ENCODE data around the gene DIAPH2.

DNA sequence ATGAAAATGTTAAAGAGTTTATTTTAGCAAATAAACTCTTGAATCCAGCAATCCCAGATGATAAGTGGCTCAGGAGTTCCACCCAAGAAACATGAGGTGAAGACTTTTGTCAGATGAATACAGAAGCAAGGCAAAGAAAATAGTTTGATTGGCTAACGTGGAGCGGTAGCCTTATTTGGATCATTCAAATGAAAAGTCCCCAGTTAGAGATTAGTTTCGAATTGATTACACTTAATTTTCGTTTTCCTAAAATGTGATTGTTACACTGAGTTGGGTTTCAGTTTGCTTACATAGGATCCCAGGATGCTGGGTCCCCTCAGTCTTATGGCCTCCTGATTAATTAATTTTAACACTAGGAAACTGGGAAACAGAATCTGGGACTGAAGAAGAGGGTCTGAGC is 122.7 kb downstream of the DIAPH2 start:
- TF ChIP-seq, protein P1, sequence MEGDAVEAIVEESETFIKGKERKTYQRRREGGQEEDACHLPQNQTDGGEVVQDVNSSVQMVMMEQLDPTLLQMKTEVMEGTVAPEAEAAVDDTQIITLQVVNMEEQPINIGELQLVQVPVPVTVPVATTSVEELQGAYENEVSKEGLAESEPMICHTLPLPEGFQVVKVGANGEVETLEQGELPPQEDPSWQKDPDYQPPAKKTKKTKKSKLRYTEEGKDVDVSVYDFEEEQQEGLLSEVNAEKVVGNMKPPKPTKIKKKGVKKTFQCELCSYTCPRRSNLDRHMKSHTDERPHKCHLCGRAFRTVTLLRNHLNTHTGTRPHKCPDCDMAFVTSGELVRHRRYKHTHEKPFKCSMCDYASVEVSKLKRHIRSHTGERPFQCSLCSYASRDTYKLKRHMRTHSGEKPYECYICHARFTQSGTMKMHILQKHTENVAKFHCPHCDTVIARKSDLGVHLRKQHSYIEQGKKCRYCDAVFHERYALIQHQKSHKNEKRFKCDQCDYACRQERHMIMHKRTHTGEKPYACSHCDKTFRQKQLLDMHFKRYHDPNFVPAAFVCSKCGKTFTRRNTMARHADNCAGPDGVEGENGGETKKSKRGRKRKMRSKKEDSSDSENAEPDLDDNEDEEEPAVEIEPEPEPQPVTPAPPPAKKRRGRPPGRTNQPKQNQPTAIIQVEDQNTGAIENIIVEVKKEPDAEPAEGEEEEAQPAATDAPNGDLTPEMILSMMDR (IDR thresholded peaks at IDR 0.05) = no peak
- no peak for TF ChIP-seq POLR2A (IDR thresholded peaks at IDR 0.05)
